Parathyroid adenoma (tissue), 2 donors: ENCODE measurements around the gene CIRBP.

ENCODE experiments used
- H2AFZ ChIP-seq: fragments of 300-600 bp; sonication (generic); one replicate; pipeline ENCODE4 v1.7.0; 2017; ENCODE audit warnings: antibody characterized with exemption, mild to moderate bottlenecking
- H3K27ac ChIP-seq: fragments of 300-600 bp; sonication (generic); one replicate; pipeline ENCODE4 v1.7.0; 2017
- H3K27me3 ChIP-seq: fragments of 300-600 bp; sonication (generic); one replicate; pipeline ENCODE4 v1.7.0; 2017; ENCODE audit warnings: low read length; ENCODE audit not compliant: control insufficient read depth, insufficient read depth
- H3K36me3 ChIP-seq: fragments of 300-600 bp; sonication (generic); one replicate; pipeline ENCODE4 v1.7.0; 2017; ENCODE audit warnings: low read length; ENCODE audit not compliant: control insufficient read depth, insufficient read depth
- H3K4me1 ChIP-seq: fragments of 300-600 bp; sonication (generic); one replicate; pipeline ENCODE4 v1.7.0; 2017; ENCODE audit warnings: control low read depth
- H3K4me2 ChIP-seq: fragments of 300-600 bp; sonication (generic); one replicate; pipeline ENCODE4 v1.7.0; 2017; ENCODE audit warnings: low read length
- H3K4me3 ChIP-seq: fragments of 300-600 bp; sonication (generic); one replicate; pipeline ENCODE4 v1.7.0; 2017; ENCODE audit warnings: low read depth, low read length
- H3K79me2 ChIP-seq: fragments of 300-600 bp; sonication (generic); one replicate; pipeline ENCODE4 v1.7.0; 2017; ENCODE audit warnings: control low read depth
- H3K9ac ChIP-seq: fragments of 300-600 bp; sonication (generic); one replicate; pipeline ENCODE4 v1.7.0; 2017; ENCODE audit warnings: mild to moderate bottlenecking
- H3K9me3 ChIP-seq: fragments of 300-600 bp; sonication (generic); one replicate; pipeline ENCODE4 v1.7.0; 2017; ENCODE audit warnings: low read length; ENCODE audit not compliant: control insufficient read depth
- TF ChIP-seq, protein P1 (sequence below): fragments of 300-600 bp; sonication (generic); IDR thresholded peaks from one replicate; pipeline ENCODE4 v1.7.0; 2017; ENCODE audit warnings: antibody characterized with exemption, mild to moderate bottlenecking
- donor health status: primary hyperparathyroidism.

Gene CIRBP

DNA sequence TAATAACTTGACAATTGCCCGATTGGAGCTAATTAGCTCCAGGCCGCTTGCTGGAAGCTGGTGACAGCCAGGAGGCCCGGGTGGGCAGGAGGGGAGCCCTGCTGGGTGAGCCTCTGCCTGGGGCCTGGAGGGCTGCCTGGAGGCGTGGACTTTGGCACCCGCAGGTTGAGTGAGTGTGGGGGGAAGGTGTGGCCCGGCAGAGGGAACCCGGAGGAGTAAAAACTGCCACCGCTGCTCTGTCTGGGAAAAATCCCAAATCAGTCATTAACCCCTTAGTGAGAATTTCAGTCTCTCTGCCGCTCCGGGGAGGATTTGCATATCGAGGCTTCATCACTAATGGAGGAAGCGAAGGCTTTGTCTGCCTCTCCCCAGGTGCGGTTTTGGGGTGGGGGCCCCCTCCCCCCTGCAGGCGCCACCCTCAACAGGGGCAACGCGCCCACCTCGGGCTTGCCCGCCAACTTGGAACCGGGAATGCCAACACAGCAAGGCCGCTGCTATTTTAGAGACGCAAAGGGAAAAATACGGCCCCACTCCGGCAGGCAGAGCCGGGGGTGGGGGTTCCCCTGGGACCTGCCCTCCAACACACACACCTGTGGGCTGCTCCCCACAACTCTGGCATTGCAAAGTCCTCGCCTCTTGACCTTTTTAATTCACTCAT is 22.8 kb downstream of the CIRBP start:
- Histone ChIP-seq H3K9me3 (no peaks in the 10 kb centered on the region), H3K36me3 (no peaks in the 10 kb centered on the region), H3K27ac (no peak overlapping the region), H3K9ac (no peak overlapping the region), H3K27me3 (no peaks in the 10 kb centered on the region), H3K79me2 (no peaks in the 10 kb centered on the region), H3K4me3 (no peak overlapping the region), H3K4me1 (peaks cover 7% of the 10 kb centered on the region), H2AFZ (no peak overlapping the region), H3K4me2 (no peak overlapping the region)
- TF ChIP-seq, protein P1, sequence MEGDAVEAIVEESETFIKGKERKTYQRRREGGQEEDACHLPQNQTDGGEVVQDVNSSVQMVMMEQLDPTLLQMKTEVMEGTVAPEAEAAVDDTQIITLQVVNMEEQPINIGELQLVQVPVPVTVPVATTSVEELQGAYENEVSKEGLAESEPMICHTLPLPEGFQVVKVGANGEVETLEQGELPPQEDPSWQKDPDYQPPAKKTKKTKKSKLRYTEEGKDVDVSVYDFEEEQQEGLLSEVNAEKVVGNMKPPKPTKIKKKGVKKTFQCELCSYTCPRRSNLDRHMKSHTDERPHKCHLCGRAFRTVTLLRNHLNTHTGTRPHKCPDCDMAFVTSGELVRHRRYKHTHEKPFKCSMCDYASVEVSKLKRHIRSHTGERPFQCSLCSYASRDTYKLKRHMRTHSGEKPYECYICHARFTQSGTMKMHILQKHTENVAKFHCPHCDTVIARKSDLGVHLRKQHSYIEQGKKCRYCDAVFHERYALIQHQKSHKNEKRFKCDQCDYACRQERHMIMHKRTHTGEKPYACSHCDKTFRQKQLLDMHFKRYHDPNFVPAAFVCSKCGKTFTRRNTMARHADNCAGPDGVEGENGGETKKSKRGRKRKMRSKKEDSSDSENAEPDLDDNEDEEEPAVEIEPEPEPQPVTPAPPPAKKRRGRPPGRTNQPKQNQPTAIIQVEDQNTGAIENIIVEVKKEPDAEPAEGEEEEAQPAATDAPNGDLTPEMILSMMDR = no peak

DNA sequence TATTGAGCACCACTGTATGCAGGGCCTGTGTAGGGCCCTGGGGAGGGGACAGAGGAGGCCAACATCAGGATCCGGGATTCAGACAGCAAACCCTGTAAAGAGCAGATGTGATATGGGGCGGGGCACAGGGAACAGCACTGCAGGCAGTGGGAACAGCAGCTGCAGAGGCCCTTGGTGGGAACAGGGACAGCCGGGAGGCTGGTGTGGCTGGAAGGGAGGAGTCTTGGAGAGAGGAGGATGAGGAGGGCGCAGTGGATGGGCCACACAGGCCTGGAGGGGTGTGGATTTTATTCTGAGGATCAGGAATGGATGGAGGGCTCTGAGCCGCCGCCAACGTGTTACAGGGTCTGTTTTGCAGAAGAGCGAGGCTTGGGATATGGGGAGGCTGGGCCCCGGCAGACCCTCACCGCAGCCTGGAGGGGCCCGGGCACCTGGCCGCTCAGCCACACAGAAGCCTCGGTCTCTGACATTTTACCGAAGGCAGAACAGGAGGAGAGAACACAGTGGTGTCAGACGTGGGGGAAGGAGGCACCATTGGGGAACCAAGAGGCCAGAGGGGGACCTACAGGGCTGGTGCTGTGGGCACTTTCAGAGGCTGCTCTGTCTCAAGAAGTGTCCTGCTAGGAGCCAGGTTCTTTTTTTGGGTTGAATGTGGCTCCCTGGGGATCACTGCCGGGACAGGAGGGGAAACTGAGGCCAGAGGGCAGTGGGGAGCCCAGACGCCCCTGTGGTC is 23.5 kb downstream of the CIRBP start:
- no peak overlapping the region for H2AFZ ChIP-seq
- H3K79me2 ChIP-seq = no peaks in the 10 kb centered on the region
- H3K27ac ChIP-seq = no peak overlapping the region
- no peaks in the 10 kb centered on the region for H3K9me3 ChIP-seq
- no peak overlapping the region for H3K4me3 ChIP-seq
- no peaks in the 10 kb centered on the region for H3K36me3 ChIP-seq
- H3K9ac ChIP-seq = no peak overlapping the region
- peaks cover 7% of the 10 kb centered on the region for H3K4me1 ChIP-seq
- no peak overlapping the region for H3K4me2 ChIP-seq
- no peaks in the 10 kb centered on the region for H3K27me3 ChIP-seq
- TF ChIP-seq, protein P1 = no peak

DNA sequence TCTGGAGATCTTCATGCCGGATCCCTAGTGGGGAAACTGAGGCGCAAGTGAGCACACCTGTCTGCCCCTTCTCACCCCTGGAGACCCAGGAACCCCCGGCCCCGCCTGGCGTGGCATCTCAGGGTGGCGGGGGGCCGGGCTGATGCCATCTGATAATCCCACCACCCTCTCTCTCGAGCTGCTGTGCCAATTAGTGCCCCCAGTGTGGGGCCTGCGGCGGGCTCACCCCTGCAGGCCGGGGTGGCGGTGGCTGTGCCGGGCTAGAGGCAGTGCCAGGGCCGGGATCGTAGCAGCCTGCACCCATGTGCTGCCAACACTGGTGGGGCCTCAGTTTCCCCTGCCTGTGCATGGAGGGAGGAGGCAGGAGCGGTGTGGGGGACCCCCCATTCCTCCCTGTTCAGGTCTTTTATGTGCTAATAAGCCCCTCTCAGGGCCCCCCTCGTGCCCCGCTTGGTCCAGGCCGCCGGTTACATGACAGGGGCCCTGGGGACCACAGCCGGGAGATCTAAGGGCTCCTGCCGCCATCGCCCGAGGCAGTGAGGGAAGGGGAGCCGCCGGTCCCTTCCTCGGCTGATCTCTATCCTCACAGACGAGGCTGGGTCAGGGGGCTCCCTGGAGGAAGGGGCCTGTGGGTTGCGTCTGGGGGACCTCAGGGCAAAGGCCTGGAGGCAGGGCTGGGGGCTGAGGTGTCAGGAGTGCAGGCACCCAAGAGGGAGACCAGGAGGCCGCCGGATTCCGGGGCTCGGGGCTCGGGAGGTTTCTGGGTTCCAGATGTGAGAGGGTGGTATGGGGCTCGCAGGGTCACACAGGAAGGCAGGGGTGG is 24.9 kb downstream of the CIRBP start:
- Histone ChIP-seq H3K27me3 (no peaks in the 10 kb centered on the region), H3K36me3 (no peaks in the 10 kb centered on the region), H3K27ac (no peak overlapping the region), H3K9ac (no peak overlapping the region), H3K4me2 (no peak overlapping the region), H3K79me2 (no peaks in the 10 kb centered on the region), H3K4me3 (no peak overlapping the region), H3K4me1 (peaks cover 4% of the 10 kb centered on the region), H2AFZ (no peak overlapping the region), H3K9me3 (no peaks in the 10 kb centered on the region)
- TF ChIP-seq, protein P1 = no peak

DNA sequence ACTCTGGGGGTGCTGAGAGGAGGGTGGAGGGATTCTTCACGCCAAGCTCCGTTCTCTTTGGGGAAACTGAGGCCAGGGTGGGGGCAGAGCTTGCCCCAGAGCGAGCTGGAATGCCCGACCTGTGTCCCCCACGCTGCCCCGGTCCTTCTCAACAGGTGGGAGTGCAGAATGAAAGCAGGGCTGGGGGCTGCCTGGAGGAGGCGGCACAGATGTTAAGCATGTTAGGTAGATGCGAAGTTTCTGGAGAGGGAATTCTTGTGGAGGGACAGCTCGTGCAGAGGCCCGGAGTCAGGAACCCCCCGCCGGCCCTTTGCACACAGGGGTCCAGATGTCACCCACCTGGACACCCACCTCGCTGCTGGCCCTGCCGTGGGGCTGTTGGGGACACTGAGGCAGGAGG is 25.6 kb downstream of the CIRBP start:
- Histone ChIP-seq H2AFZ (no peak overlapping the region), H3K4me3 (no peak overlapping the region), H3K4me1 (peaks cover 4% of the 10 kb centered on the region), H3K9me3 (no peaks in the 10 kb centered on the region), H3K9ac (no peak overlapping the region), H3K4me2 (no peak overlapping the region), H3K27me3 (no peaks in the 10 kb centered on the region), H3K79me2 (no peaks in the 10 kb centered on the region), H3K36me3 (no peaks in the 10 kb centered on the region), H3K27ac (no peak overlapping the region)
- TF ChIP-seq, protein P1 = no peak
